Osteoblast (primary cell): ENCODE measurements around the gene TMEM106C. TPM values are rescaled to one million over a fixed set of nuclear protein-coding genes. Genes with fewer than 3 reads are reported as not detected.

ENCODE experiments used
- DNase-seq: peaks from one replicate; pipeline ENCODE4 v3.0.0; 2011; ENCODE audit warnings: low spot score, mixed read lengths; ENCODE audit not compliant: insufficient read length; ENCODE audit errors: missing footprints
- H2AFZ ChIP-seq: 2 replicates; pipeline ENCODE4 v1.6.0; 2011; ENCODE audit warnings: mild to moderate bottlenecking, low read length
- H3K27ac ChIP-seq: 2 replicates; pipeline ENCODE4 v1.5.1; 2011; ENCODE audit warnings: mild to moderate bottlenecking, low read depth, low read length, moderate library complexity
- H3K27me3 ChIP-seq: 2 replicates; pipeline ENCODE4 v1.6.0; 2012; ENCODE audit warnings: mild to moderate bottlenecking, control low read depth, inconsistent platforms, low read length, moderate library complexity; ENCODE audit not compliant: insufficient read depth
- H3K36me3 ChIP-seq: 2 replicates; pipeline ENCODE4 v1.5.1; 2011; ENCODE audit warnings: mild to moderate bottlenecking, low read length, control low read depth, moderate library complexity; ENCODE audit not compliant: insufficient read depth
- H3K4me1 ChIP-seq: 2 replicates; pipeline ENCODE4 v1.5.1; 2011; ENCODE audit warnings: mild to moderate bottlenecking, low read length, control low read depth, moderate library complexity; ENCODE audit not compliant: insufficient read depth
- H3K4me2 ChIP-seq: 2 replicates; pipeline ENCODE4 v1.6.0; 2011; ENCODE audit warnings: mild to moderate bottlenecking, low read length; ENCODE audit not compliant: insufficient read depth
- H3K4me3 ChIP-seq: fragments of 200-600 bp; sonication (generic); 3 replicates; pipeline ENCODE4 v1.5.1; 2012; ENCODE audit warnings: mild to moderate bottlenecking, low read length, inconsistent platforms; ENCODE audit not compliant: insufficient read depth
- H3K79me2 ChIP-seq: 2 replicates; pipeline ENCODE4 v1.6.0; 2012; ENCODE audit warnings: mild to moderate bottlenecking, low read length, control low read depth, inconsistent platforms; ENCODE audit not compliant: insufficient read depth
- H3K9me3 ChIP-seq: 2 replicates; pipeline ENCODE4 v1.5.1; 2011; ENCODE audit warnings: low read depth, low read length, control low read depth
- H4K20me1 ChIP-seq: 2 replicates; pipeline ENCODE4 v1.6.0; 2012; ENCODE audit warnings: mild to moderate bottlenecking, low read length, control low read depth; ENCODE audit not compliant: insufficient read depth
- CTCF ChIP-seq: IDR thresholded peaks from 2 replicates; pipeline ENCODE4 v1.5.1; 2011; ENCODE audit warnings: mild to moderate bottlenecking, low read depth, low read length, moderate library complexity; ENCODE audit errors: extremely low read depth
- total RNA-seq: library from RNA; depleted of rRNA; stranded (reverse); fragments of >200 nt; gene quantifications from 2 replicates; pipeline ENCODE4 v1.2.3, GENCODE V29; 2012

Gene TMEM106C
- total RNA-seq, 1 donor = 57.5 TPM

GRCh38 chr12:47930634-47931033, 32.8 kb upstream of the TMEM106C start:
- no peak for DNase-seq
- H3K27me3 ChIP-seq = peaks cover 39% of the 10 kb centered on the region
- H3K9me3 ChIP-seq = no peaks in the 10 kb centered on the region

DNA sequence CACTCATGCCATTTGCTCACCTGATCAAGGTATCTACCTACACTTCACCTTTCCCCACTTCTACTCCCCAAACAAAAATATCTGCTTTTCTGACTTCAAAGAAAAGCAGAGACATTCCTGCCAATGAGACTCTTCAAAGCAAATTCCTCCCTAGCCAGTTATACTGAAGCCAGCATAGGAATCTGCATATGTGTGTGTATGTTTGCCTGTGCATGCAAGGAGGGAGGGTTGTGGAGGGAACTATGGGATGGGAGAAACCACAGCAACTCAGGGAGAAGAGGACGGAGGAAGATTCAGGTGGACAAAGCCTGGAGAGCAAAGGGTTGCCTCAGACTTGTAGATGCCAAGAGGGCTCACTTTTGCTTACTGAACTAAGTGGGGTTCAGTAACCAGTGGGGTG, 32.2 kb upstream of the TMEM106C start:
- peaks cover 3% of the 10 kb centered on the region for H3K4me1 ChIP-seq
- no peak overlapping the region for H2AFZ ChIP-seq
- TF ChIP-seq CTCF = no peak
- no peaks in the 10 kb centered on the region for H3K9me3 ChIP-seq
- H3K4me3 ChIP-seq = no peak overlapping the region
- H4K20me1 ChIP-seq = no peaks in the 10 kb centered on the region
- no peak overlapping the region for H3K27ac ChIP-seq
- H3K27me3 ChIP-seq = peaks cover 33% of the 10 kb centered on the region
- no peaks in the 10 kb centered on the region for H3K79me2 ChIP-seq
- H3K36me3 ChIP-seq = no peaks in the 10 kb centered on the region
- no peak overlapping the region for H3K4me2 ChIP-seq
- DNase-seq = no peak

More at GRCh38 chr12:47930634-47931033, 32.8 kb upstream of the TMEM106C start:
- no peaks in the 10 kb centered on the region for H3K79me2 ChIP-seq
- H3K4me2 ChIP-seq = no peak overlapping the region
- H3K36me3 ChIP-seq = no peaks in the 10 kb centered on the region
- TF ChIP-seq CTCF = no peak
- no peak overlapping the region for H3K4me3 ChIP-seq
- peaks cover 3% of the 10 kb centered on the region for H3K4me1 ChIP-seq
- no peak overlapping the region for H2AFZ ChIP-seq
- no peak overlapping the region for H3K27ac ChIP-seq
- H4K20me1 ChIP-seq = no peaks in the 10 kb centered on the region

- Histone ChIP-seq H3K27me3 (peaks cover 8% of the 10 kb centered on the region), H3K36me3 (no peaks in the 10 kb centered on the region), H3K4me2 (no peak overlapping the region), H3K79me2 (no peaks in the 10 kb centered on the region), H3K9me3 (no peaks in the 10 kb centered on the region), H4K20me1 (no peaks in the 10 kb centered on the region), H3K4me1 (peaks cover 3% of the 10 kb centered on the region), H3K4me3 (no peak overlapping the region), H3K27ac (no peak overlapping the region), H2AFZ (peak overlapping the region; percentile 57)
- no peak for TF ChIP-seq CTCF
- DNase-seq = no peak
Measured at GRCh38 chr12:47935184-47935583, 28.2 kb upstream of the TMEM106C start.

- H3K4me1 ChIP-seq = peaks cover 3% of the 10 kb centered on the region
- H3K79me2 ChIP-seq = no peaks in the 10 kb centered on the region
- no peaks in the 10 kb centered on the region for H4K20me1 ChIP-seq
- H3K4me2 ChIP-seq = no peak overlapping the region
- no peak overlapping the region for H3K4me3 ChIP-seq
- H3K36me3 ChIP-seq = no peaks in the 10 kb centered on the region
- H3K27ac ChIP-seq = no peak overlapping the region
- no peaks in the 10 kb centered on the region for H3K9me3 ChIP-seq
- no peak overlapping the region for H2AFZ ChIP-seq
- H3K27me3 ChIP-seq = peaks cover 9% of the 10 kb centered on the region
- no peak for DNase-seq
- TF ChIP-seq CTCF = no peak
Measured at GRCh38 chr12:47938093-47938492, 25.3 kb upstream of the TMEM106C start.
